MM.1S (cell line): Measurements from ENCODE around the gene LYRM4.

ENCODE experiments used
- DNase-seq: peaks from one replicate; pipeline ENCODE4 v3.0.0-alpha.2; 2015
- H2AFZ ChIP-seq: fragments of 300-600 bp; sonication (generic); 2 replicates; pipeline ENCODE4 v1.6.0; 2016; ENCODE audit warnings: antibody characterized with exemption, low read length
- H3F3A ChIP-seq: fragments of 300-600 bp; sonication (generic); 2 replicates; pipeline ENCODE4 v1.6.1; 2016; ENCODE audit warnings: mild to moderate bottlenecking, antibody characterized with exemption, low read length, moderate library complexity, mixed read lengths; ENCODE audit not compliant: insufficient read depth
- H3K27ac ChIP-seq: fragments of 300-600 bp; sonication (generic); 2 replicates; pipeline ENCODE4 v1.5.1; 2016; ENCODE audit warnings: mild to moderate bottlenecking, low read length
- H3K27me3 ChIP-seq: fragments of 300-600 bp; sonication (generic); replicated peaks from 2 replicates; pipeline ENCODE4 v1.6.0; 2016; ENCODE audit warnings: low read length; ENCODE audit not compliant: insufficient read depth
- H3K36me3 ChIP-seq: fragments of 300-600 bp; sonication (generic); replicated peaks from 2 replicates; pipeline ENCODE4 v1.6.1; 2016; ENCODE audit warnings: mild to moderate bottlenecking, low read length, mixed read lengths; ENCODE audit not compliant: insufficient read depth
- H3K4me1 ChIP-seq: fragments of 300-600 bp; sonication (generic); 2 replicates; pipeline ENCODE4 v1.6.1; 2016; ENCODE audit warnings: low read length, mixed read lengths
- H3K4me2 ChIP-seq: fragments of 300-600 bp; sonication (generic); 2 replicates; pipeline ENCODE4 v1.6.0; 2016; ENCODE audit warnings: low read depth, low read length
- H3K4me3 ChIP-seq: fragments of 300-600 bp; sonication (generic); 2 replicates; pipeline ENCODE4 v1.5.1; 2016; ENCODE audit warnings: low read length, mixed read lengths
- H3K79me2 ChIP-seq: fragments of 300-600 bp; sonication (generic); 2 replicates; pipeline ENCODE4 v1.6.1; 2016; ENCODE audit warnings: mixed run types, low read length, mixed read lengths
- H3K9ac ChIP-seq: fragments of 300-600 bp; sonication (generic); 2 replicates; pipeline ENCODE4 v1.6.1; 2016; ENCODE audit warnings: low read length, mixed read lengths
- H3K9me2 ChIP-seq: fragments of 300-600 bp; sonication (generic); replicated peaks from 2 replicates; pipeline ENCODE4 v1.6.1; 2016; ENCODE audit warnings: mild to moderate bottlenecking, low read length, mixed read lengths; ENCODE audit not compliant: insufficient read depth
- H3K9me3 ChIP-seq: fragments of 300-600 bp; sonication (generic); replicated peaks from 2 replicates; pipeline ENCODE4 v1.6.1; 2016; ENCODE audit warnings: mild to moderate bottlenecking, low read length, mixed read lengths; ENCODE audit not compliant: insufficient read depth
- H4K20me1 ChIP-seq: fragments of 300-600 bp; sonication (generic); 2 replicates; pipeline ENCODE4 v1.6.1; 2016; ENCODE audit warnings: mild to moderate bottlenecking, low read length, moderate library complexity, mixed read lengths; ENCODE audit not compliant: insufficient read depth
- CTCF ChIP-seq: fragments of 300-600 bp; sonication (generic); IDR thresholded peaks from 2 replicates; pipeline ENCODE4 v1.5.1; 2016; ENCODE audit warnings: antibody characterized with exemption, low read length, mixed read lengths
- EZH2 ChIP-seq: fragments of 300-600 bp; sonication (generic); optimal IDR thresholded peaks from 2 replicates; pipeline ENCODE3; 2017; ENCODE audit warnings: low read depth, mild to moderate bottlenecking, antibody characterized with exemption, low read length, mixed read lengths
- EZH2phosphoT487 ChIP-seq: fragments of 300-600 bp; sonication (generic); IDR thresholded peaks from 2 replicates; pipeline ENCODE4 v1.6.1; 2018; ENCODE audit warnings: antibody characterized with exemption, low read length

The LYRM4 gene

GRCh38 chr6:5294392-5295211 is 33.9 kb upstream of the LYRM4 start:
- Histone ChIP-seq H3K36me3 (no peaks in the 10 kb centered on the region), H3K9ac (no peak overlapping the region), H3K9me2 (no peaks in the 10 kb centered on the region), H3K27me3 (no peaks in the 10 kb centered on the region), H3K79me2 (no peaks in the 10 kb centered on the region; the same call in none of the 2 replicates), H3K9me3 (no peaks in the 10 kb centered on the region), H3F3A (no peaks in the 10 kb centered on the region), H4K20me1 (no peaks in the 10 kb centered on the region), H3K4me2 (no peak overlapping the region), H3K4me1 (no peaks in the 10 kb centered on the region), H3K27ac (no peak overlapping the region), H3K4me3 (no peak overlapping the region), H2AFZ (no peak overlapping the region)
- DNase-seq: no peak
- TF ChIP-seq CTCF (no peak), EZH2phosphoT487 (no peak), EZH2 (no peak)

GRCh38 chr6:5293692-5294091 is 32.9 kb upstream of the LYRM4 start:
- no peak overlapping the region for H2AFZ ChIP-seq
- H3K36me3 ChIP-seq: no peaks in the 10 kb centered on the region
- H3K9me3 ChIP-seq: no peaks in the 10 kb centered on the region
- no peak overlapping the region for H3K9ac ChIP-seq
- no peaks in the 10 kb centered on the region for H4K20me1 ChIP-seq
- no peaks in the 10 kb centered on the region; the same call in none of the 2 replicates for H3K79me2 ChIP-seq
- no peak for DNase-seq
- no peak overlapping the region for H3K4me2 ChIP-seq
- H3K4me1 ChIP-seq: no peaks in the 10 kb centered on the region
- no peak overlapping the region for H3K4me3 ChIP-seq
- TF ChIP-seq EZH2phosphoT487 (no peak), CTCF (no peak), EZH2 (no peak)
- no peaks in the 10 kb centered on the region for H3K9me2 ChIP-seq
- no peaks in the 10 kb centered on the region for H3K27me3 ChIP-seq
- no peaks in the 10 kb centered on the region for H3F3A ChIP-seq
- H3K27ac ChIP-seq: no peak overlapping the region

GRCh38 chr6:5292154-5292553 is 31.4 kb upstream of the LYRM4 start:
- Histone ChIP-seq H4K20me1 (no peaks in the 10 kb centered on the region), H2AFZ (no peak overlapping the region), H3K9me3 (no peaks in the 10 kb centered on the region), H3K27ac (no peak overlapping the region), H3K27me3 (no peaks in the 10 kb centered on the region), H3K9ac (no peak overlapping the region), H3K4me1 (no peaks in the 10 kb centered on the region), H3K4me3 (no peak overlapping the region), H3K79me2 (no peaks in the 10 kb centered on the region), H3K4me2 (no peak overlapping the region), H3F3A (no peaks in the 10 kb centered on the region), H3K9me2 (no peaks in the 10 kb centered on the region), H3K36me3 (no peaks in the 10 kb centered on the region)
- DNase-seq: no peak
- no peak for TF ChIP-seq EZH2phosphoT487
- TF ChIP-seq CTCF: no peak
- no peak for TF ChIP-seq EZH2
